Panc1 (cell line): ENCODE data around the gene ABCA7. TPM values are rescaled to one million over a fixed set of nuclear protein-coding genes. Genes with fewer than 3 reads are reported as not detected.
A peak's percentile ranks its signal among the peaks of the same experiment; 100 is the strongest.

ENCODE experiments used
- ATAC-seq: fragments of 200-7000 bp; cut with Tn5 transposase; 2 replicates; pipeline ENCODE4 v1.9.1; 2020; ENCODE audit warnings: mild to moderate bottlenecking, moderate library complexity
- BruUV-seq: library from RNA; stranded (reverse); fragments of 400-500 nt; replicated peaks from 2 replicates; lab custom pipeline; 2021; lab: Mats Ljungman, UMichigan
- CTCF ChIA-PET: fragments of 300-600 bp; sonication (Branson Sonifier 250); formaldehyde crosslinking; loops from one replicate; lab custom pipeline; 2022; ENCODE audit warnings: antibody characterized with exemption; lab: Charles Lee
- POLR2A ChIA-PET: fragments of 300-600 bp; sonication (Branson Sonifier 250); formaldehyde crosslinking; loops from one replicate; lab custom pipeline; 2022; ENCODE audit warnings: antibody characterized with exemption; lab: Charles Lee
- DNase-seq: peaks from one replicate; pipeline ENCODE4 v3.0.0-alpha.2; 2010; ENCODE audit warnings: low read depth, low spot score
- H3K27ac ChIP-seq: 2 replicates; pipeline ENCODE4 v1.5.1; 2011; ENCODE audit warnings: mild to moderate bottlenecking, low read length, inconsistent platforms
- H3K27me3 ChIP-seq: fragments of 200-500 bp; sonication (Bioruptor generic); 2 replicates; pipeline ENCODE4 v1.6.0; 2014; ENCODE audit warnings: low read length, inconsistent platforms; ENCODE audit not compliant: control insufficient read depth, insufficient read depth
- H3K36me3 ChIP-seq: fragments of 200-500 bp; sonication (Bioruptor generic); 2 replicates; pipeline ENCODE4 v1.5.1; 2014; ENCODE audit warnings: inconsistent platforms, mild to moderate bottlenecking, low read length, moderate library complexity; ENCODE audit not compliant: control insufficient read depth, insufficient read depth
- H3K4me1 ChIP-seq: 2 replicates; pipeline ENCODE4 v1.5.1; 2011; ENCODE audit warnings: inconsistent platforms, mild to moderate bottlenecking, low read length, moderate library complexity; ENCODE audit not compliant: control insufficient read depth, insufficient read depth
- H3K4me3 ChIP-seq, 2 experiments: 2 replicates each; pipeline ENCODE4 v1.5.1; 2011 to 2012; ENCODE audit warnings: low read depth in 2 of 2, low read length in 2 of 2, mild to moderate bottlenecking in 2 of 2, inconsistent platforms in 1 of 2, moderate library complexity in 1 of 2
- H3K9me3 ChIP-seq: fragments of 200-500 bp; sonication (Bioruptor generic); 2 replicates; pipeline ENCODE4 v1.5.1; 2014; ENCODE audit warnings: low read depth, mild to moderate bottlenecking, inconsistent platforms, low read length, moderate library complexity; ENCODE audit not compliant: control insufficient read depth, insufficient read depth
- CTCF ChIP-seq: fragments of 450-650 bp; IDR thresholded peaks from 2 replicates; pipeline ENCODE4 v1.5.1; 2017; ENCODE audit warnings: mild to moderate bottlenecking
- POLR2AphosphoS5 ChIP-seq: IDR thresholded peaks from 2 replicates; pipeline ENCODE4 v1.6.1; 2012; ENCODE audit warnings: mild to moderate bottlenecking, low read depth, low read length, moderate library complexity
- SIN3A ChIP-seq: IDR thresholded peaks from 2 replicates; pipeline ENCODE4 v1.6.1; 2012; ENCODE audit warnings: low read depth, mild to moderate bottlenecking, low read length, moderate library complexity, borderline replicate concordance; ENCODE audit not compliant: insufficient read depth
- TCF7L2 ChIP-seq: IDR thresholded peaks from 2 replicates; pipeline ENCODE4 v1.6.1; 2011; ENCODE audit warnings: mild to moderate bottlenecking, low read depth, low read length, inconsistent platforms
- in situ Hi-C: cut with HindIII; loops from 2 replicates; pipeline ENCODE4 v1.10.0; 2016; ENCODE audit warnings: low sequenced_read_pairs, low pct_unique_long_range_greater_than_20kb
- intact Hi-C: fragments of 100-400 bp; cut with micrococcal nuclease; formaldehyde crosslinking; loops from one replicate; pipeline ENCODE4 v1.10.0; 2022; ENCODE audit not compliant: unreplicated experiment
- total RNA-seq: library from RNA; stranded (reverse); gene quantifications from one replicate; pipeline ENCODE4 v1.2.1, GENCODE V29; 2021; ENCODE audit not compliant: unreplicated experiment
- TF ChIP-seq, protein P1 (sequence below), 2 experiments: IDR thresholded peaks; 2 replicates each; pipeline ENCODE4 v1.6.1; 2011 to 2012; ENCODE audit warnings: low read depth in 2 of 2, control low read depth in 1 of 2, low read length in 1 of 2, mild to moderate bottlenecking in 1 of 2, moderate library complexity in 1 of 2; ENCODE audit not compliant: insufficient read depth in 1 of 2

The ABCA7 gene
- total RNA-seq, 1 experiment from 2014 or later = 47.5 TPM

- Histone ChIP-seq H3K4me1 (peaks cover 20% of the 10 kb centered on the region), H3K27ac (peak overlapping the region; percentile 84), H3K27me3 (no peaks in the 10 kb centered on the region), H3K9me3 (no peaks in the 10 kb centered on the region), H3K4me3 (peak overlapping the region; percentile 55 to 75), H3K36me3 (no peaks in the 10 kb centered on the region; the same call in 1 of the 2 replicates)
- no TSS peak for BruUV-seq
- CTCF ChIA-PET = interaction anchor here (0.6 to 0.7 kb wide), 2 partner anchors 14 to 87 kb away, joined by 3 read pairs; no protein-coding TSS in a partner anchor
- POLR2A ChIA-PET = interaction anchor here (0.7 to 1.0 kb wide), 3 partner anchors 34 to 220 kb away, joined by 3 to 7 read pairs (median 3); no protein-coding TSS in a partner anchor
- DNase-seq (no peak), ATAC-seq (no peak)
- in situ Hi-C loops = no loop called here
- intact Hi-C loops = no loop called here
- TF ChIP-seq SIN3A (no peak), CTCF (no peak), TCF7L2 (no peak), POLR2AphosphoS5 (no peak)
- TF ChIP-seq, protein P1, sequence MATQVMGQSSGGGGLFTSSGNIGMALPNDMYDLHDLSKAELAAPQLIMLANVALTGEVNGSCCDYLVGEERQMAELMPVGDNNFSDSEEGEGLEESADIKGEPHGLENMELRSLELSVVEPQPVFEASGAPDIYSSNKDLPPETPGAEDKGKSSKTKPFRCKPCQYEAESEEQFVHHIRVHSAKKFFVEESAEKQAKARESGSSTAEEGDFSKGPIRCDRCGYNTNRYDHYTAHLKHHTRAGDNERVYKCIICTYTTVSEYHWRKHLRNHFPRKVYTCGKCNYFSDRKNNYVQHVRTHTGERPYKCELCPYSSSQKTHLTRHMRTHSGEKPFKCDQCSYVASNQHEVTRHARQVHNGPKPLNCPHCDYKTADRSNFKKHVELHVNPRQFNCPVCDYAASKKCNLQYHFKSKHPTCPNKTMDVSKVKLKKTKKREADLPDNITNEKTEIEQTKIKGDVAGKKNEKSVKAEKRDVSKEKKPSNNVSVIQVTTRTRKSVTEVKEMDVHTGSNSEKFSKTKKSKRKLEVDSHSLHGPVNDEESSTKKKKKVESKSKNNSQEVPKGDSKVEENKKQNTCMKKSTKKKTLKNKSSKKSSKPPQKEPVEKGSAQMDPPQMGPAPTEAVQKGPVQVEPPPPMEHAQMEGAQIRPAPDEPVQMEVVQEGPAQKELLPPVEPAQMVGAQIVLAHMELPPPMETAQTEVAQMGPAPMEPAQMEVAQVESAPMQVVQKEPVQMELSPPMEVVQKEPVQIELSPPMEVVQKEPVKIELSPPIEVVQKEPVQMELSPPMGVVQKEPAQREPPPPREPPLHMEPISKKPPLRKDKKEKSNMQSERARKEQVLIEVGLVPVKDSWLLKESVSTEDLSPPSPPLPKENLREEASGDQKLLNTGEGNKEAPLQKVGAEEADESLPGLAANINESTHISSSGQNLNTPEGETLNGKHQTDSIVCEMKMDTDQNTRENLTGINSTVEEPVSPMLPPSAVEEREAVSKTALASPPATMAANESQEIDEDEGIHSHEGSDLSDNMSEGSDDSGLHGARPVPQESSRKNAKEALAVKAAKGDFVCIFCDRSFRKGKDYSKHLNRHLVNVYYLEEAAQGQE (IDR thresholded peaks at IDR 0.05; ENCODE audit: insufficient read depth in 1 of 2, low read depth in 2 of 2, low read length in 1 of 2) = no peak
These were observed 20.8 kb upstream of the ABCA7 start for GRCh38 chr19:1018932-1019615.

- in situ Hi-C loops (no loop called here), intact Hi-C loops (no loop called here)
- BruUV-seq = no TSS peak
- no peaks in the 10 kb centered on the region for H3K9me3 ChIP-seq
- ChIA-PET POLR2A (interaction anchor here (0.7 to 1.0 kb wide), 3 partner anchors 35 to 221 kb away, joined by 3 to 7 read pairs (median 3); no protein-coding TSS in a partner anchor), CTCF (interaction anchor here (0.6 to 0.7 kb wide), 2 partner anchors 14 to 86 kb away, joined by 3 read pairs; no protein-coding TSS in a partner anchor)
- peaks cover 20% of the 10 kb centered on the region for H3K4me1 ChIP-seq
- peak overlapping the region; percentile 84 for H3K27ac ChIP-seq
- no peak for DNase-seq
- no peaks in the 10 kb centered on the region; the same call in 1 of the 2 replicates for H3K36me3 ChIP-seq
- peak overlapping the region; percentile 55 to 75 for H3K4me3 ChIP-seq
- TF ChIP-seq TCF7L2 = no peak
- TF ChIP-seq, protein P1 (IDR thresholded peaks at IDR 0.05; ENCODE audit: insufficient read depth in 1 of 2, low read depth in 2 of 2, low read length in 1 of 2) = no peak
- H3K27me3 ChIP-seq = no peaks in the 10 kb centered on the region
- ATAC-seq = no peak
These were observed 20.3 kb upstream of the ABCA7 start for GRCh38 chr19:1019616-1019961.
